ENCODE measurements around the gene SDC1.

SDC1 gene

DNA sequence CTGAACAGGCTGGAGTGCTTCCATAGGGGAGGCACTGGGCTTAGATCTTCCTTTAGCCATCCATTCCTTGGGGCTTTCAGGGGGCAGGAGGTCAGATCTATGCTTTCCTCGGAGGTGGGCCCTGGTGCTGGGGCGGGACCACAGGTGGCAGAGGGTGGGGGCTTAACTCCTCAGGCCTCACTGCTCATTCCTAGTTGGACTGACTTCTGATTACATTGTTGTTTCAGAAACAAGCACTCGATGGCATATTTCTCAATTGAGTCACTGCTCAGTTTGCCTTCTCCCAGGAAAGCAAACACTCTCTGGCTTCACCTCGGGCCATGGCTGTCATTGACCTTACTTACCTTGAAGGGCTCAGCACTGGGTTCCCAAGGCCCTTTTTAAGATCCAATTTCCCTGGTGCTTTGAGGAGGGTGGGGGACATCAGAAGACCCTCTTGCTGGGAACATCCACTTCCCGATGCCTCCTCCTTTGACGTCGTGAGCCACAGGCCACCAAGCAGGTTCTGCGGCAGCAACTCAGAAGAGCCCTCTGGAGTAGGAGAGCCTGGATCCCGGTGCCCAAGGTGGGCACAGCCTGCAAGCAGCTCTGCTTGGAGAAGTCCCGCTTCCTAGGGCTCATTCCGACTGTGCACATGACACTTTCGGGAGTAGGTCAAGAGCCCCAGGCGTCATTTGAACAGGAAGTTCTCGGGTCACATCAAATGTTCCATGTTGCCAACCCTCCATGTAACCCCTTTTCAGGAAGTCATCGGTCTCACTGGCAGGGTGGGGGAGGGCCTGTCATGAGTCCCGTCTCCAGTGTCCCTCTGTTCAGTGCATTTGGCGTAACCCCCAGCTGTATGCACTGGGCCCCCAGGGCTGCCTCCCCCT is 40.6 kb downstream of the SDC1 start:
- DNase-seq (ENCODE audit: low read depth in 2 of 2), result no peak

- DNase-seq (ENCODE audit: low read depth in 2 of 2), result no peak
Observed at GRCh38 chr2:20183373-20183772, 41.6 kb downstream of the SDC1 start.

DNA sequence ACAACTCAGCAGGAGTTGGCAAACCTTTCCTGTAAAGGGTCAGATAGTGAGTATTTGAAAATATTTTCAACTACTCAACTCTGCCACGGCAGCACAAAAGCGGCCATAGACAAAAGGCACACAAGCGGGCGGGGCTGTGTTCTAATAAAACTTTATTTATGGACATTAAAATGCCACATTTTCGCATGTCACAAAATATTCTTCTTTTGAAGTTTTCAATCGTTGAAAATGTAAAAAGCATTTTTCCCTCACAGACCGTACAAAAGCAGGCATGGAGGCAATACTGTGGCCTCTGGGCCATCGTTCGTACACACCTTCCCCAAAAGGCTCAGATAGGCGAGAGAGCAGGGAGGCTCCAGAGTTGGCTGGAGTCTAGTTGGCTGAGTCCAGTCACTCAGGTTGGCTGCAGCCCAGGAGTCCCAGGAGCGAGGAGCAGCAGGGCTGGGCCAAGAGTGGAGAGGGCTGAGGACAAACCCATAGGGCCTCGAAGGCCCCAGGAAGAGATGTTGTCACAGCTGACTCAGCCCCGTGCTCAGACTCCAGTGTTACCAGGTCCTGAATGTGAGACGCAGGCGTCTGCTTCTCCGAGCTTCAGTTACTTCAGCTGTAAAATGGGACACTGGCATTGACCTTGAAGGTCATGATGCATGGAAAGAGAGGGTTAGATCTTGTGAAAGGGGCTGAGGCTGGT is 42.5 kb downstream of the SDC1 start:
- DNase-seq (ENCODE audit: low read depth in 2 of 2), result no peak

DNA sequence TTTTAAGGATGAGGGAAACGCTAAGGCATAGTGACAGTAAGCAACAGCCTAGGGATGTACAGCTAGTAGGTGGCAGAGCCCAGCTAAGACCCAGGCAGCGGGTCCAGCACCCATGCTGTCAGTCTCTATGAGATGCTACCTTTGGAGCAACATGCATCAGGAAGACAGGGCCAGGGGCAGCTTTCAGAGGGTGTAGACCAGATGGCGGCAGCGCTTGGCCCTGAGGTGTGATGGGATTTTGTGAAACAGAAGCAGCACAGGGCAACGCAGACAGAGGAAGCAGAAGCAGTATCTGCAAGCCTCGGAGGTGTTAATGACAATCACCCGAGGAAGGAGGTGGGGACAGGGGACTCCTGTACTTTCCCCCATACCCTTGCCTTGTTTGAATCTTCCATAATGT is 43.2 kb downstream of the SDC1 start:
- DNase-seq (ENCODE audit: low read depth in 2 of 2), result no peak

DNA sequence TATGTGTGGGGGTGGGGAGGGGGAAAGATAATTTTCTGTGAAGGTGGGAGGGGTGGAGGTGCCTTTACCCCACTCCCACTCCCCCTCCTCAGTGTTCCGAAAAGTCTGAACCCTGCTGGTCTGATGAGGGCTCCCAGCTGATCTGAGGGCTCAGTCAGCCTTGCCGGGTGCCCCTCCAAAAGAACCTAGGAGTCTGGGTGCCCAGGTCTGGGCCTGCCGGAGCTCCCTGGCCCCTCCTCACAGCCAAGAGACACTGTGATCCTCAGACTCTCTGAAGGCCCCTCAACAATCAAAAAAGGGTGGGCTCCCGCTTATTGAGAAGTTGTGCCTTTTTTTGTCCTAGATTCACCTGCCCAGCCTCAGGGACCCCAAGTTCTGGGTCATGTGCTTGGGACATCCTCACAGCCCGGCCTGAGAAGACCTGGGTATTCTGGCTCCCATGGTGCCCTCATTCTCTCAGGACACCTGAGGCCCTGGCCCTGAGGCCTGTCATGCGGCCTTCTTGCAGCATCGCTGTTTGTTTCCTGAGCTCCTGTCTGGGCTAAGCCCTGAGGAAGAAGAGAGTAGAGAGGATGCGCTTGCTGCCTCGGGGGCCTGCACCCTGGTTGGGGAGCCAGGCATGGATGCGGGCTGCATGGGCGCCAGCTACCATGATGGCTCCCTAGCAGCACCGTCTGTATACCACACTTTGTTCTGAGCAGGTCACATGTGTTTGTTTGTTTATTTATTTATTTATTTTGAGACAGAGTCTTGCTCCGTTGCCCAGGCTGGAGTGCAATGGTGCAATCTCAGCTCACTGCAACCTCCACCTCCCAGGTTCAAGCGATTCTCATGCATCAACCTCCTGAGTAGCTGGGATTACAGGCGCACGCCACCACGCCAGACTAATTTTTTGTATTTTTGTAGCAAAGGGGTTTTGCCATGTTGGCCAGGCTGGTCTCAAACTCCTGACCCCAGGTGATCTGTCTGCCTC is 44.0 kb downstream of the SDC1 start:
- DNase-seq (ENCODE audit: low read depth in 2 of 2), result no peak

- no peak for DNase-seq (ENCODE audit: low read depth in 2 of 2)
Observed at GRCh38 chr2:20179755-20180594, 45.0 kb downstream of the SDC1 start.

DNA sequence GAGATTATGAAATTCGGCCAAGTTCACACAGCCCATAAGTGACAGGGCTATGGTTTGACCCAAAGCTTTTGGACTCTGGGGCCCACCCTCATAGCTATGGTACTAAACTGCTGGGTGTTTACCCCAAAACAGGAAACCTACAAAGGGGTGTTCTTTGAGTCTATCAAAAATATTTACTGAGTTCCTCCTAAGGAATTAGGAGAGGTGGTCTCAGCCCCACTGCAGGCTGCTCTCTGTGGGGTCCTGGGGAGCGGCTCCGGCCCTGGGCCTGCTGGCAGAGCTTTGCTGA is 45.5 kb downstream of the SDC1 start:
- DNase-seq (ENCODE audit: low read depth in 2 of 2), result no peak

DNA sequence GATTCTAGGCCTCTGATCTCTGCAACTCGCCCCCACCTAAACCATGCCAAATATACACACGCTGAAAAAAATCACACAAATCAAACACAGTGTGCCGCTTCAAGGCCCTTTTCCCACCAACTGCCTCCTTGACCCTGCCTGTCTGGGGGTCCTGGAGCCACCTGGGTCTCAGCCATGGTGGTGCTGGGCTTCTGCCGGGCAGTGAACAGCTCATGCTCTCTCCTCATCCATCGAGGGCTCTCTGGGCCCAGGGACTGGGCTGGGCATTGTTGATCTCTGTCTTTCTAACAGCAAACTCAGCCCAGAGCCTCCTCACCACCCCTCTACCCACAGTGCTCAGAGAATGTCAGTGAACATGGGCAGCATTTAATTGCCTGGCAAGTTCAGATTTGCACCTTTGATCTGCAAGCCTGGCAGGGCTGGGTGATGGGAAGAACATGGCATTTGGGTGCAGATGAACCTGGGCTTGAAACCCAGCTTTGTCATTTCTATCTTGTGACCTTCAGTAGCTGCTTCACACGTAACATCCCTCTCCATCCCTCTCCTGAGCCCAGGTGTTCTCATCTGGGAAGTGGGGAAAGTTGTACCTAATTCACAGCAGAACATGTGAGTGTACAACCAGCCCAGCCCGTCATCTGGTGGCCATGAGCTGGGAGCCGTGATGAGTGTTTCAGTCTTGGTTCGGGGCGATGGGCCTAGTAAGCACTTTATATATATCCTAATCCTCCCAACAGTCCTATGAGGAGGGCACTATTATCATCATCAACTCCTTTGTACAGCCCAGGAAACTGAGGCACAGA is 46.1 kb downstream of the SDC1 start:
- no peak for DNase-seq (ENCODE audit: low read depth in 2 of 2)

- no peak for DNase-seq (ENCODE audit: low read depth in 2 of 2)
Observed at GRCh38 chr2:20178249-20178607, 46.7 kb downstream of the SDC1 start.

DNA sequence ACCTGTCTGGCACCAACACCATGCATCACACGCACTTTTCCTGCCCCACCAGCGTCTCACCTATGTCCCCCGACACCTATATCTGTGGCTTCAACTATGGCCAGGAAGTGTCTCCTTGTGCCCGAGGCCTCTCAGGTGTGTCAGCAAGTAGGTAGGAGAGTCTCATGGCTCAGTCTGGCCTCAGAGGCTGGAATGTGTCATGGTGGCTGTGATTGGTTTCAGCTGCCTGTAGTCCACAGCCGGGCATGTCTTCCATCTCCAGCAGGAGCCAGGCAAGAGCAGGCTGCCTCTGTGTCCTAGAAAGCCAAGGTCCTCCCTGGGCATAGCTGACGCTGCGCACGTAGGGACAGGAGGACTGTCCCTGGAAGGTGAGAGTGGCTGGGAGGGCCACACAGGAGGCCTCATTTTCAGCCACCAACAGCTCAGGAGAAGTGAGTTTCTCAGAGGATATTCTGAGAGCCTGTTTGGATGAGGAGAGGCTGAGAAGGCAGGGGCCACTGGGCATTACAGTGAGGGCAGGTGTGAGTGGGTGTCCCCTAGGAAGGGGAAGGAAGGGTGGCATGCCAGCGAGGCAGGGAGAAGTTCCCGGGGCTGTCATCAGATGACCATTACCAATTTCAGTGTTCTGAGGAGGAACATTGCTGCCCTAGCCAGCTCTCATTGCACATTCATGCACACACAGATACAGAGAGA is 47.2 kb downstream of the SDC1 start:
- DNase-seq (ENCODE audit: low read depth in 2 of 2), result no peak

DNA sequence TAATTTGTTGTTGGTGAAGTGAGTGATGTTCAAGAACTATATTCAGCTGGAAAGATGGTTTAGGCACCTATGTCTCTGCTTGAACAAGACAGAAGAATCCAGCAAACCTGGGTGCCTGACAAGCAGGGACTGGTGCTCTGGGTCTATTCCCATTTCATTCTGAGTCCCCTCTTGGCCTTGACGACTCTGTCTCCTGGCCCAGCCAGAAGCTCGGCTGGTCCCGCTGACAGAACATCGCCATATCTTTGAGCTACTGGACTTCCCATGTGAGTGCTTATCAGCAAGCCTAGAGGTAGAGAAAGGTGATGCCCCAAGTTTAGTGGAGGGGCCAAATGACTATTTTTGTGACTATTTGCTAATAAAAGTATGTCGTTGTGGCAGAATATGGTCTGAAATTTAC is 48.2 kb downstream of the SDC1 start:
- no peak for DNase-seq (ENCODE audit: low read depth in 2 of 2)

DNA sequence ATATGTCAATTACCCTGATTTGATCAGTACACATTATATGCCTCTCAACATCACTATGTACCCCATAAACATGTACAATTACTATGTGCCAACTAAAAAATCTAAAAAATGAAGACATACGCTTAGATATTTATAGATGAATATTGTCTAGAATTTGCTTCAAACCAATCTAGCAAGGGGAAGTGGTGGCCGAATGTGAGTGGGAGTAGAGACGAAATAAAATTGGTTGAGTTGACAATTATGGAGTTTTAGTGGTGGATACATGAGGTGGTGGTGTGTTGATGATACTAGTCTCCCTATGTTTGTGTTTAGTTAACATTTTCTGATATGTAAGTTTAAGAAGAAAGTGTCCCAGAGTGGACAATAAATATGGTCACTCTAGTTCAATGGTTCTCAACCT is 49.0 kb downstream of the SDC1 start:
- no peak for DNase-seq (ENCODE audit: low read depth in 2 of 2)

DNA sequence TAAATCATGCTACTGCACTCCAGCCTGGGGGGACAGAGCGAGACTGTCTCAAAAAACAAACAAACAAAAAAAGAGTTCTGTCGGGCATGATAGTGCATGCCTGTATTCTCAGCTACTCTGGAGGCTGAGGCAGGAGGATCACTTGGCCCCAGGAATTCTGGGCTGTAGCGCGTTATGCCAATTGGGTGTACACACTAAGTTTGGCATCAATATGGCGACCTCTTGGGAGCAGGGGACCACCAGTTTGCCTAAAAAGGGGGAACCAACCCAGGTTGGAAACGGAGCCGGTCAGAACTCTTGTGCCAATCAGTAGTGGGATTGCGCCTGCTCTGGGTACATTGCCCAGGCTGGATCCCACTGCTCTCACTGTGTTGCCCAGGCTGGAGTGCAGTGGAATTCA is 49.7 kb downstream of the SDC1 start:
- no peak for DNase-seq (ENCODE audit: low read depth in 2 of 2)

DNA sequence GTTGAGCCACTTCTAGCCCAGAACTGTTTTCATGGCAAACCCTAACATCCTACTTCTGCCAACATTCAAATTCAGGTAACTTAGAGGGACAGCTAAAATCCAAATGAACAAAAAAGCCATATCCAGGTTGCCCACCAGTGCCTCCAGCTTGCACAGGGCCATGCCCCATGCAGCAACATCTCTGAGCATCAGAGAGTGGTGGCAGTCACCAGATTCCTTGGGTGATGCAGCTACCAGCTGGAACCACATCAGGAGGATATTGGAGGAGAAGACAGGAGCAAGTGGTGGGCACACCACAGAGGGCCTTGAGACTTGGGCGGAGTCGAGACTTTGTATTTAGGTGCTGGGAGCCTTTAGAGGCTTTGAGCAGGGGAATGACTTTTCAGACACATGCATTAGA is 50.5 kb downstream of the SDC1 start:
- DNase-seq (ENCODE audit: low read depth in 2 of 2), result no peak

GRCh38 chr2:20173496-20174402 is 51.2 kb downstream of the SDC1 start:
- DNase-seq (ENCODE audit: low read depth in 2 of 2), result no peak

DNA sequence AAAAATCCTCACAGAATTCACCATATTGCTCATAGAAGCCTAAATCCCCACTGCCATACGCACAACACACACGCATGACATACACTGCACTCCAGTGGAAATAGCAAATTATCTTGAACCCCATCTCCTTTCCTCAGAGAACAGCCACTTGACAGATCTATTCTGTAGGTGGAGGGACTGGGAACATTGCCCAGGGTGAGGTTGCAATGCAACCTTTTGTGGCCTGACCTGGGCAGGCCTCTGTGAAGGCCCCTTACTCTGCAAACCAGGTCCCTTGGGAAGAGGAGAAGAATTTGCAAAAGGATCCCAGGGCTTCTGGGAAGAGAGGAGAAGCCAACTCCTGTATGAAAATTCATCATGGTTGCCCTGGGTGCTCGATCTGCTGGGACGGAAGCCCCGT is 51.9 kb downstream of the SDC1 start:
- no peak for DNase-seq (ENCODE audit: low read depth in 2 of 2)

GRCh38 chr2:20172273-20173055 is 52.5 kb downstream of the SDC1 start:
- no peak for DNase-seq (ENCODE audit: low read depth in 2 of 2)

- DNase-seq (ENCODE audit: low read depth in 2 of 2), result no peak
Observed at GRCh38 chr2:20171445-20171977, 53.4 kb downstream of the SDC1 start.
